ENCODE data around the gene GARIN5A.

GARIN5A gene

GRCh38 chr19:50461066-50461875, 15.4 kb downstream of the GARIN5A start:
- peak; percentile 86 for TF ChIP-seq CTCF (IDR thresholded peaks at IDR 0.05; ENCODE audit: borderline replicate concordance, insufficient read depth, low read depth, low read length)
- H3K4me3 ChIP-seq (ENCODE audit: low read depth, low read length): no peak overlapping the region

- no peak overlapping the region for H3K4me3 ChIP-seq (ENCODE audit: low read depth, low read length)
- 0 out of 2 replicates have a peak, but pooled peaks have one; percentile 31 for TF ChIP-seq CTCF (IDR thresholded peaks at IDR 0.05; ENCODE audit: borderline replicate concordance, insufficient read depth, low read depth, low read length)
Measured at GRCh38 chr19:50460161-50460765, 16.4 kb downstream of the GARIN5A start.

GRCh38 chr19:50459638-50460037, 17.0 kb downstream of the GARIN5A start:
- TF ChIP-seq CTCF (IDR thresholded peaks at IDR 0.05; ENCODE audit: borderline replicate concordance, insufficient read depth, low read depth, low read length): no peak
- H3K4me3 ChIP-seq (ENCODE audit: low read depth, low read length): no peak overlapping the region

- no peak for TF ChIP-seq CTCF (IDR thresholded peaks at IDR 0.05; ENCODE audit: borderline replicate concordance, insufficient read depth, low read depth, low read length)
- H3K4me3 ChIP-seq (ENCODE audit: low read depth, low read length): no peak overlapping the region
Measured at GRCh38 chr19:50459067-50459456, 17.6 kb downstream of the GARIN5A start.

- no peak for TF ChIP-seq CTCF (IDR thresholded peaks at IDR 0.05; ENCODE audit: borderline replicate concordance, insufficient read depth, low read depth, low read length)
- no peak overlapping the region for H3K4me3 ChIP-seq (ENCODE audit: low read depth, low read length)
Measured at GRCh38 chr19:50458396-50459066, 18.1 kb downstream of the GARIN5A start.

- no peak for TF ChIP-seq CTCF (IDR thresholded peaks at IDR 0.05; ENCODE audit: borderline replicate concordance, insufficient read depth, low read depth, low read length)
- H3K4me3 ChIP-seq (ENCODE audit: low read depth, low read length): no peak overlapping the region
Measured at GRCh38 chr19:50457300-50457699, 19.3 kb downstream of the GARIN5A start.
